Measurements from ENCODE around the gene STX2.
"Not testable (repeated sequence)": the region's sequence is repeated elsewhere in the genome, so short reads cannot be mapped to it uniquely, and the experiment has no call there.

Gene STX2

DNA sequence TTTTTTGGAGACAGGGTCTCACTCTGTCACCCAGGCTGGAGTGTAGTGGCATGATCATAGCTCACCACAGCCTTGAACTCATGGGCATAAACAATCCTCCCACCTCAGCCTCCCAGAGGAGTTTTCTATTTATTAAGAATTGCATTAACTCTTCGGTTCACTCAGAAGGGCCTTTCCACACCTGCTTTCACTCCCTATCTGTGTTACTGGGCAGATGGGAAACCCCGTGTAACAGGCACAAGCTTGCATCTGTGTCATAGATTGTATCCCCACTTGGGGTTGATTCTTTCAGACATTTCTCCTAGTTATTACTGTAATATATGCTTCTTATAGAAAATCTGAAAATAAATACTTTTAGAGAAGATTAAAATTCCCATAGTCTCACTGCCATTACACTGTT is 38.7 kb downstream of the STX2 start:
- in situ Hi-C loops (cut with HindIII; ENCODE audit: low pct_unique_long_range_greater_than_20kb, low sequenced_read_pairs): no loop called here
- no peak for DNase-seq (ENCODE audit: low read depth in 1 of 2, low spot score in 1 of 2)
- TF ChIP-seq JUND (IDR thresholded peaks at IDR 0.05; ENCODE audit: low read depth): no peak

DNA sequence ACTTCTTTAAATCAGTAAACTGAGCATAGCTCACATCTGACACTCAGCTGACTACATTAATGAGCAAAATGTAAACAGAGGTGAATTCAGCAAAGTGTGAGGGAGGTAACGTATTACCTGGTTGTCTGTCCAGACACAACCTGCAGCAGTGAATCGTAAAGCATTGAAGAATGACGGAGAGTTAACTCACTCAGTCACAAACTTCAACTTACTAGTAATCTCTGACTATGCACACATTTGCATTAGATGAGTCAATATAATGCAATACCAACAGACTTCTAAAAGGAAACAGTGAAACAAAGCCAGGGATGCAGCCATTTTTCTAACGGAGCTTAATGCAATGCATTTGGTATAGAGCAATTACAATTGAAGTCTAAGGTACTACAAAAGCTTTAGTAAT is 40.0 kb downstream of the STX2 start:
- in situ Hi-C loops (cut with HindIII; ENCODE audit: low pct_unique_long_range_greater_than_20kb, low sequenced_read_pairs): no loop called here
- DNase-seq (ENCODE audit: low read depth in 1 of 2, low spot score in 1 of 2): no peak
- no peak for TF ChIP-seq JUND (IDR thresholded peaks at IDR 0.05; ENCODE audit: low read depth)

DNA sequence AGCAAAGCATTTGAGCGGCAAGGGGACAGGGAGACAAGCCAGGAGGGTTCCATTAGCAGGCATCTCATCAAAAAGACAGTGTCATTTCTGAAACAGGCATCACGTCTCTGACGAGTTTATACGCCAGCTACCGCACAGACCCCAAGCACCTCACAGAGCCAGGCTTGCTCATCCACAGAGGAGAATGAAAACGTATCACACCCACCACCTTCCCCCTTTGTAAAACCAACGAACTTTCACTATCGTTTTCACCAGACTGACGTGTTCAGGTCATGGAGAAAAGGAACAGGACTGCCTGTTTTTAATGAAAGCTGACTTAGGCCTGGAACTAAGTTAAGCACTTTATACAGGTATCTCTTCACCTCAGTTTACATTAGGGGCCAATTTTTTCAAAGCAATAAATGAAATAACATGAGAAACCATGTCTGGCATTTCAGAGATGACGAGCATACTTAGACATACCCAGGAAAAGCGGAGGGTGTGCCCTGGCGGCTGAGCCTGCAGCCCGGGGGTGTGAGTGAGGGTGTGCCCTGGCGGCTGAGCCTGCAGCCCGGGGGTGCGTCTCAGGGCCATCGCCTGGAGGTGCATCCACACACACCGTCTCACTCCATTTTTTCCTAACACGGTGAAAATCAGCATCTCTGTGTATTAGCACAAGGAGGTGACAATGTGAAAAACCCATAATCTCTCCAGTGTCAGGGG is 41.9 kb downstream of the STX2 start:
- TF ChIP-seq JUND (IDR thresholded peaks at IDR 0.05; ENCODE audit: low read depth): no peak
- DNase-seq (ENCODE audit: low read depth in 1 of 2, low spot score in 1 of 2): no peak
- in situ Hi-C loops (cut with HindIII; ENCODE audit: low pct_unique_long_range_greater_than_20kb, low sequenced_read_pairs): no loop called here

DNA sequence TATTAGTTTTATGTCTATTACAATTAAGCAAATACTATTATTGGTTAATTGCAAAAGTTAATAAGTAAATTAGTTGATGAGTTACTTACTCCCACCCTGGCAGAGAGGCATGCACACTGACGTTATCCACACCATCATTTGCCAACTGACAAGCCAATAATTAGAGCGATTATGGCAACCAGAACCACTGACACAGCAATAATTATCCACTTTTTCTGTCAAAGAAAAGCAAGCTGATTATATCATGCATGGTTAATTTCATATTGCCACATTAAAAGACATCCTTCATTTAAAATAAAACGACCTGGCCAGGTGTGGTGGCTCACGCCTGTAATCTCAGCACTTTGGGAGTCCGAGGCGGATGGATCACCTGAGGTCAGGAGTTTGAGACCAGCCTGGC is 43.1 kb downstream of the STX2 start:
- in situ Hi-C loops (cut with HindIII; ENCODE audit: low pct_unique_long_range_greater_than_20kb, low sequenced_read_pairs): no loop called here
- no peak for TF ChIP-seq JUND (IDR thresholded peaks at IDR 0.05; ENCODE audit: low read depth)
- DNase-seq (ENCODE audit: low read depth in 1 of 2, low spot score in 1 of 2): no peak

DNA sequence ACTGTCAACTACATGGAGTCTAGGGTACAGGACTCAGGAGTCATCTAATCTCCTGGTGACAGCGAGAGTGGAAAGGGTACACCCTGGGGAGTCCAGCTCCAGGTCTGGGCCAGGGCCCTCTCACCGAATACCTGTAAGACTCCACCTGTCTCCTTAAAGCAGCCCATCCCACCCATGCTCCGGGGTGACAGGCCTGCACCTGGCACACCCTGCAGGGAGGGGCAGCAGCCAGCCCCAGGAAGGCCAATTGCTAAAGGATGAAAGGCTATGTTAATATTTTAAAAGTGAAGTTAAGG is 45.5 kb downstream of the STX2 start:
- DNase-seq (ENCODE audit: low read depth in 1 of 2, low spot score in 1 of 2): no peak
- in situ Hi-C loops (cut with HindIII; ENCODE audit: low pct_unique_long_range_greater_than_20kb, low sequenced_read_pairs): no loop called here
- TF ChIP-seq JUND (IDR thresholded peaks at IDR 0.05; ENCODE audit: low read depth): no peak

DNA sequence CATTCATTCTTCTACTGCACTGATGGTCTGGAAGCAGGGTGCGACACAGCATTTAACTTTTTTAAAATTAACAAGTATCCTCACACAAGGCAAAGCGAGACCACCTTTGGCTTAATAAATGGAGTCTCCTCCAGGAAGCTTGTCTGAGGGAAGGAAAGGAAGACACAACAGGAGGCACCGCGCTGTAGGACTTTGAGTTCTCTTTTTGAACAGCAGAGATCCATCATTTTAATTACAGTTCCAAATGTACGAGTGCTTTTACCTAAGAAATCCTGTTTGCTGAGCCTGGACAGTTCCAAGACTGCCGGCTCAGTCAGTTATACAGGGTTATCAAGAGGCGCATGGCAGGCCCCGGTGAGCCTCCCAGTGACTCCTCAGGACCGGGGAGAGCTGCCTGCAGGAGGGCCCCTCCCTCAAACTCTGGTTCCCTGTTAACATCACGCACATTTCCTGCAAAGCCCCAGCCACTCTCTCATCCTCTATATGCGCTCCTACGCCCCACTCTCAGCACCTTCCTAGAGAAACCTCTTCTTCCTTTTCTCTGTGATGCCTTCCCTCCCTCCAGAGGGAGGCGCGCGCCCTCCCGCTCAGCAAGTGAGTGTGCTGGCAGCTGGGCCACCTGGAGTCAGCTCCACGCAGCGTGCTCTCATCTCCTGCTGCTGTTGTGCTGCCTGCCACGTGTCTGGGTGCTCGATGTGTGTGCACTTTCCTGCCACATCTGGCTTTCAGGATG is 46.1 kb downstream of the STX2 start:
- TF ChIP-seq JUND (IDR thresholded peaks at IDR 0.05; ENCODE audit: low read depth): no peak
- no peak for DNase-seq (ENCODE audit: low read depth in 1 of 2, low spot score in 1 of 2)
- in situ Hi-C loops (cut with HindIII; ENCODE audit: low pct_unique_long_range_greater_than_20kb, low sequenced_read_pairs): no loop called here

DNA sequence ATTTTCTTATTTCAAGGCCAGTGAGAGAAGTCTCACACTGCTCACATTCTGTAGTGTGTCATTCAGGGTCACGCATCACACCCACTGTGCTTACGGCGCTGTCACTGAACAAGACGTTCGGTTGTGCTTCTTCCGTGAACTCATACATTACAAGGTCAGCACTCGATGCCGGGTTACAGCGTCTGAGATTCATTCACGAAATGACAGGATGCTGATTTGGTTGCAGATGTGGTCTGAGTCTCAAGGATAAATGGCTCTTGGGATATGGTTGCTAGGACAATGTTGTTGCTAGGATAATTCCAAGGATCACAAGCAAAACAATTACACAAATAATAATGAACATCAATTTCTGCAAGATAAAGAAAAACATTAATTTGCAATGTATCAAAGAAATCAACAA is 47.4 kb downstream of the STX2 start:
- no peak for TF ChIP-seq JUND (IDR thresholded peaks at IDR 0.05; ENCODE audit: low read depth)
- no peak for DNase-seq (ENCODE audit: low read depth in 1 of 2, low spot score in 1 of 2)
- in situ Hi-C loops (cut with HindIII; ENCODE audit: low pct_unique_long_range_greater_than_20kb, low sequenced_read_pairs): no loop called here

DNA sequence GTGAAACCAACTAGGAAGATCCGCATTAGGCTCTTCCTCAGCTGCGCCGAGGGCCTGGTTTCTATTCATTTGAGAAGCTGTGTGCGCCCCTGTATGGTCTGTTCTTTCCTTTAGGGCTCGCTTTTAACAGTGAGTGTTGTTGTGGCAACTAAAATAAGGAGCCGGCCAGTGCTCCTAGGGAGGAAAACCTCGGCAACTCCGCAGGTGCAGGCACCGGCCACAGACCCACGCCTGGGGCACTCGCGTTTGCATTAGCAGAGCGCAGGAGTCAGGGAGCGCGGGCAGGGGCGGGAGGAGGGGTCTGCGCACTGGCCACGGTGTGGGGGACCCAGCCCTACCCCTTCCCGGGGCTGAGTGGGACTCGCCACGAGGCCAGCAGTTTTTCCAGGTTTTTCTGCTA is 50.5 kb downstream of the STX2 start:
- TF ChIP-seq JUND (IDR thresholded peaks at IDR 0.05; ENCODE audit: low read depth): no peak
- in situ Hi-C loops (cut with HindIII; ENCODE audit: low pct_unique_long_range_greater_than_20kb, low sequenced_read_pairs): no loop called here
- DNase-seq (ENCODE audit: low read depth in 1 of 2, low spot score in 1 of 2): no peak

DNA sequence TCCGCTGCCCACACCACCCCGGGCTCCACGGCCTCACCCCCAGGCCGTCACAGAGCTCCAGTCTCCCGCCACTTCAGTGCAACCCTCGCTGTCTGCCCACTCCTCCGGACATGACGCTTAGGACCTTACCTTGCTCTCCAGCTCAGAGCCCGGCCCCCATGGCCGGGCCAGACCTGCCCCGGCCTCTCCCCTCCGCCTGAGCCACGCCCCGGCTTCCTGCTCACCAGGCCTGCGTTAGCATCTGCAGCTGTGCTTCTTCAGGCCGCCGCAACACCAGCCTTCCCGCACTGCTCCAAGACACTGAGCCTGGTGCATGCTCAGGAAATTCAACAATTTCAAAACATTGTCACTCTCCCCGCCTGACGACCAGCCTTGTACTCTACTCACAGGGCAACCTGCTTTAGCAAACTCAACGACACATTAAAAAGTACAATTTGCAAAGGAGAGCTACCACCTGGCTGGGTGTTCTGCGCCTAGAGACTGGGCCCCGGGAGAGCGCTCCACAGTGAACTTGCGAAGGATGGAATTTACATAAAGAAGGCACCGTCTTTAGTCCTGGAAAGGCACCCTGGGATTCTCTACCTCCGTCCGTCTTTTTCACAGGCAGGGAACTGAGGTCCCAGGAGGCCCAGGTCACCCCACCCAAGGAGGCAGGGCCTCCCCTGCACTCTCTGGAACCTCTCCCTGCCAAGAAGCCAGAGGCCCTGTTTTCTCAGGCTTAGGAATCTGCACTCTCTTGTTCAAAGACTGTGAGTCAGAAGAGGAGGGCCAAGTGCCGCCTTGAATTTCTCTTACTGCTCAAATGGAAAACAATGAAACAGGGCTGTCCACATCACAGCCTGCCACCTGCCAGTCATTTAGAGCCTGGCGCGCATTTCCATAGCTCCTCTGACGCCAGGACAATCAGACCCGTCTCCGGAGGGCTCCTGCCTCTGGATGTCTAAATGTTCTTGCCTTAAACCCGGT is 51.3 kb downstream of the STX2 start:
- in situ Hi-C loops (cut with HindIII; ENCODE audit: low pct_unique_long_range_greater_than_20kb, low sequenced_read_pairs): no loop called here
- TF ChIP-seq JUND (IDR thresholded peaks at IDR 0.05; ENCODE audit: low read depth): no peak
- no peak for DNase-seq (ENCODE audit: low read depth in 1 of 2, low spot score in 1 of 2)

DNA sequence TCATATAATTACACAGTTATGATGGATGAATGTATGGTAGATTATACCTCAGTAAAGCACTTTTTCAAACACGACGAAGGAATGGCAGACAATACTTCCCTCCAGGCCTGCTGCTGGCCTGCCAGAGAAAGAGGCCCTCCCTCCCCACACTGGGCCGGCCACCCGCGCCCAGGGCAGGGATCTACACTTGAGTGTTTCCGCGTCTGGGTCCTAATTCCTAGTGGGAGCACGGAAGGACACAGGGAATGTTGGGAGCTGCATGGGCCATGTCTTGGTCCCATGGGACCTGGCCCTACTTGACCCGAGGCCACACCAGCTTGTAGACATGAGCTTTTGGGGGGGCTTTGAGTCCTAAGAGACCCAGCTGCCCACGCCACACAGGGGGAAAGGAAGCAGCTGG is 52.0 kb downstream of the STX2 start:
- in situ Hi-C loops (cut with HindIII; ENCODE audit: low pct_unique_long_range_greater_than_20kb, low sequenced_read_pairs): no loop called here
- no peak for TF ChIP-seq JUND (IDR thresholded peaks at IDR 0.05; ENCODE audit: low read depth)
- no peak for DNase-seq (ENCODE audit: low read depth in 1 of 2, low spot score in 1 of 2)

DNA sequence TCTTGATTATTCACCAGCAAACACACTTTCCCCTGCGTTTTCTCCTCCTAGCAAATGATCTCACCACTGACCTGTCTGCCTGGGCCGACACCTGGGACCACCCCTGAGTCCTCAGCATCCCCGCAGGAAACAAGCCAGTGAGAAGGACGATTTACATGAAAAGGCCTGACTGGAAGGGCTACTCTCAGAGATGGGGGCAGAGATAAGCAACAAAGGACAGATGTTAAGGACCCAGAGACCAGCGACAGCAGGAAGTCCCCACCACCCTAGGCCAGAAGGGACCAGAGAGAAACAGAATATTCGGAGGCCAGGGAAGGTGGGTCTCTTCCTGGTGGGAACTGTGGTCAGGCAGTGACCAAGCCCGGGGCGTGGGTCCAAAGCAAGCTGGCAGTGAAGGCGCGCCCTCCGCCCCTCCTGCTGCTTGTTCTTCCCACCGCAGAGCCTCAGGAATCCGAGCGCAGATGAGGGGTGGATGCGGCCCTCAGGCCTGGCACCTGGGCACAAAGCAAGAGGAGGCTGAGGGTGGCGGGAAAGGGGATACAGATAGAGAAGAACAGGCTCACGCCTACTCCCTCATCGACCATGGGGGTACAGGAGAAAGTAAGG is 55.8 kb downstream of the STX2 start:
- no peak for TF ChIP-seq JUND (IDR thresholded peaks at IDR 0.05; ENCODE audit: low read depth)
- no peak for DNase-seq (ENCODE audit: low read depth in 1 of 2, low spot score in 1 of 2)
- in situ Hi-C loops (cut with HindIII; ENCODE audit: low pct_unique_long_range_greater_than_20kb, low sequenced_read_pairs): no loop called here

DNA sequence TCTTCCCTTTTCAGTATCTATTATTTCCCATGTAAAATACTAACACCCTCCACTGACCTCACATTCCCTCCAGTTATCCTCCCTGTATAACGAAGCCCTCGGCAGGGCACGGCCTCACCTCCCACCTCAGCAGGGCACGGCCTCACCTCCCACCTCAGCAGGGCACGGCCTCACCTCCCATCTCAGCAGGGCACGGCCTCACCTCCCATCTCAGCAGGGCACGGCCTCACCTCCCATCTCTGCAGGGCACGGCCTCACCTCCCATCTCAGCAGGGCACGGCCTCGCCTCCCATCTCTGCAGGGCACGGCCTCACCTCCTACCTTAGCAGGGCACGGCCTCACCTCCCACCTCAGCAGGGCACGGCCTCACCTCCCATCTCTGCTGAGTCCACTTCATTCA is 56.8 kb downstream of the STX2 start:
- in situ Hi-C loops (cut with HindIII; ENCODE audit: low pct_unique_long_range_greater_than_20kb, low sequenced_read_pairs); DNase-seq (ENCODE audit: low read depth in 1 of 2, low spot score in 1 of 2): not testable (repeated sequence)
